ENCODE data around the gene SBNO2. TPM values are rescaled to one million over a fixed set of nuclear protein-coding genes. Genes with fewer than 3 reads are reported as not detected.

Gene SBNO2
- polyA plus RNA-seq, 1 of the 3 experiments (the other 2 are of a cell fraction), result 18.3 TPM

GRCh38 chr19:1123381-1123780, 50.7 kb downstream of the SBNO2 start:
- ChIA-PET POLR2A (interaction anchor here (0.6 kb wide), 1 partner anchor 10 kb away, joined by 3 read pairs; no protein-coding TSS in a partner anchor), CTCF (interaction anchor here (0.5 to 4.0 kb wide), 5 partner anchors 10 to 80 kb away, joined by 3 to 32 read pairs (median 3); no protein-coding TSS in a partner anchor)
- no peaks in the 10 kb centered on the region for H3K27me3 ChIP-seq (ENCODE audit: insufficient read depth)
- no peak overlapping the region for H3K27ac ChIP-seq (ENCODE audit: low read depth in 2 of 2, low read length in 1 of 2)
- no peak overlapping the region for H2AFZ ChIP-seq (ENCODE audit: low read depth)
- no peak overlapping the region for H3K4me3 ChIP-seq (ENCODE audit: low read depth in 2 of 2, low read length in 1 of 2)
- H3F3A ChIP-seq (replicated peaks; ENCODE audit: insufficient read depth), result peaks cover 12% of the 10 kb centered on the region
- DNase-seq, result no peak
- 96% methylated on average over 9 of the region's 20 CpGs for WGBS (ENCODE audit: low lambda C conversion rate)
- H3K36me3 ChIP-seq (replicated peaks in 1 of 2; ENCODE audit: control insufficient read depth in 1 of 2, insufficient read depth in 2 of 2, low read length in 1 of 2), result peaks cover 7 to 25% of the 10 kb centered on the region in 2 experiments
- peaks cover 0 to 12% of the 10 kb centered on the region in 2 experiments; a peak in 2 of 4 replicates for H3K4me1 ChIP-seq (ENCODE audit: control insufficient read depth in 1 of 2, insufficient read depth in 2 of 2, low read depth in 1 of 2, low read length in 1 of 2)
- TF ChIP-seq MEF2A (IDR thresholded peaks at IDR 0.05; ENCODE audit: borderline replicate concordance, low read depth), result no peak
- TF ChIP-seq TCF12 (IDR thresholded peaks at IDR 0.05), result no peak
- no peak for TF ChIP-seq GATA2 (CRISPR knock-in tag; IDR thresholded peaks at IDR 0.05)
- no peak for TF ChIP-seq TEAD4 (IDR thresholded peaks at IDR 0.05; ENCODE audit: borderline replicate concordance, insufficient read depth)
- TF ChIP-seq EZH2phosphoT487 (IDR thresholded peaks at IDR 0.05; ENCODE audit: borderline replicate concordance, low read depth), result no peak
- no peak for TF ChIP-seq JUND (IDR thresholded peaks at IDR 0.05)
- no peak for TF ChIP-seq YY1 (IDR thresholded peaks at IDR 0.05; ENCODE audit: low read depth)
- TF ChIP-seq RAD21 (IDR thresholded peaks at IDR 0.05; ENCODE audit: low read length), result no peak
- no peak for TF ChIP-seq SIN3A (IDR thresholded peaks at IDR 0.05; ENCODE audit: borderline replicate concordance, low read depth, low read length)
- TF ChIP-seq FOXM1 (IDR thresholded peaks at IDR 0.05; ENCODE audit: low read depth), result no peak
- TF ChIP-seq RCOR1 (IDR thresholded peaks at IDR 0.05; ENCODE audit: low read length), result no peak
- TF ChIP-seq POLR2AphosphoS5 (IDR thresholded peaks at IDR 0.05; ENCODE audit: low read depth, low read length), result no peak
- no peak for TF ChIP-seq CTCF (IDR thresholded peaks at IDR 0.05)
- no peak for TF ChIP-seq GABPA (IDR thresholded peaks at IDR 0.05; ENCODE audit: low read depth)
- TF ChIP-seq CHD2 (IDR thresholded peaks at IDR 0.05; ENCODE audit: low read length, partially characterized antibody), result no peak
- TF ChIP-seq IRF3 (IDR thresholded peaks at IDR 0.05; ENCODE audit: low read depth, low read length), result no peak
- no peak for TF ChIP-seq FOSL2 (IDR thresholded peaks at IDR 0.05; ENCODE audit: borderline replicate concordance, low read depth)
- no peak for TF ChIP-seq RXRA (IDR thresholded peaks at IDR 0.05; ENCODE audit: borderline replicate concordance, low read depth)
- peaks cover 10% of the 10 kb centered on the region; the same call in 1 of the 2 replicates for H3K79me2 ChIP-seq (ENCODE audit: insufficient read depth)
- H3K9me2 ChIP-seq, result no peaks in the 10 kb centered on the region
- H3K9ac ChIP-seq, result no peak overlapping the region
- no peaks in the 10 kb centered on the region for H3K9me3 ChIP-seq
- no peak overlapping the region for H3K4me2 ChIP-seq
- no peaks in the 10 kb centered on the region for H4K20me1 ChIP-seq (ENCODE audit: insufficient read depth)

Data from SK-N-SH (cell line).